GM23338 (cell line): ENCODE measurements around the gene PPP4R1. TPM values are rescaled to one million over a fixed set of nuclear protein-coding genes. Genes with fewer than 3 reads are reported as not detected.

Experiments used
- ATAC-seq: fragments of 200-7000 bp; cut with Tn5 transposase; 3 replicates; pipeline ENCODE4 v1.9.1; 2020
- DNase-seq: peaks from one replicate; pipeline ENCODE4 v3.0.0-alpha.2; 2015; ENCODE audit warnings: low spot score
- H2AFZ ChIP-seq: fragments of 200-600 bp; sonication (generic); 2 replicates; pipeline ENCODE4 v1.8.0; 2016; ENCODE audit warnings: antibody characterized with exemption, mild to moderate bottlenecking, moderate library complexity
- H3F3A ChIP-seq: fragments of 200-600 bp; sonication (generic); replicated peaks from 2 replicates; pipeline ENCODE4 v1.8.0; 2017; ENCODE audit warnings: antibody characterized with exemption, mixed run types, low read depth
- H3K27ac ChIP-seq: fragments of 200-600 bp; sonication (generic); 2 replicates; pipeline ENCODE4 v1.6.1; 2016; ENCODE audit warnings: low read depth
- H3K27me3 ChIP-seq: fragments of 200-600 bp; sonication (generic); 2 replicates; pipeline ENCODE4 v1.8.0; 2016; ENCODE audit warnings: mild to moderate bottlenecking, mixed run types, moderate library complexity; ENCODE audit not compliant: insufficient read depth
- H3K36me3 ChIP-seq: fragments of 200-600 bp; sonication (generic); 2 replicates; pipeline ENCODE4 v1.8.0; 2016; ENCODE audit warnings: mild to moderate bottlenecking; ENCODE audit not compliant: insufficient read depth
- H3K4me1 ChIP-seq: fragments of 200-600 bp; sonication (generic); 2 replicates; pipeline ENCODE4 v1.8.0; 2016; ENCODE audit warnings: mild to moderate bottlenecking, moderate library complexity; ENCODE audit not compliant: insufficient read depth
- H3K4me2 ChIP-seq: fragments of 200-600 bp; sonication (generic); 2 replicates; pipeline ENCODE4 v1.7.1; 2017; ENCODE audit warnings: mixed run types
- H3K4me3 ChIP-seq: fragments of 200-600 bp; sonication (generic); 2 replicates; pipeline ENCODE4 v1.6.1; 2016; ENCODE audit warnings: mixed run types
- H3K79me2 ChIP-seq: fragments of 200-600 bp; sonication (generic); replicated peaks from 2 replicates; pipeline ENCODE4 v1.8.0; 2017; ENCODE audit warnings: mild to moderate bottlenecking; ENCODE audit not compliant: insufficient read depth
- H3K9me2 ChIP-seq: fragments of 200-600 bp; sonication (generic); 2 replicates; pipeline ENCODE4 v1.8.0; 2017; ENCODE audit not compliant: insufficient read depth
- H4K20me1 ChIP-seq: fragments of 200-600 bp; sonication (generic); replicated peaks from 2 replicates; pipeline ENCODE4 v1.8.0; 2017; ENCODE audit warnings: mild to moderate bottlenecking; ENCODE audit not compliant: insufficient read depth
- H3K27ac Mint-ChIP-seq: 2 replicates; pipeline ENCODE4 v1.8.0; 2020; ENCODE audit warnings: inconsistent platforms, mild to moderate bottlenecking, moderate library complexity, mixed read lengths
- H3K27me3 Mint-ChIP-seq: 3 replicates; pipeline ENCODE4 v1.8.0; 2022; ENCODE audit warnings: low read depth, mild to moderate bottlenecking, moderate library complexity, mixed read lengths, inconsistent platforms; ENCODE audit not compliant: insufficient read depth, poor library complexity
- H3K36me3 Mint-ChIP-seq: 3 replicates; pipeline ENCODE4 v1.8.0; 2021; ENCODE audit warnings: low read depth, mild to moderate bottlenecking, inconsistent platforms, moderate library complexity, mixed read lengths
- H3K4me1 Mint-ChIP-seq: 3 replicates; pipeline ENCODE4 v1.8.0; 2020; ENCODE audit warnings: mild to moderate bottlenecking, inconsistent platforms, mixed read lengths
- H3K4me3 Mint-ChIP-seq: 3 replicates; pipeline ENCODE4 v1.8.0; 2021; ENCODE audit warnings: moderate library complexity, mild to moderate bottlenecking, inconsistent platforms, mixed read lengths
- H3K9me3 Mint-ChIP-seq: 3 replicates; pipeline ENCODE4 v1.8.0; 2020; ENCODE audit warnings: moderate library complexity, mild to moderate bottlenecking, inconsistent platforms, mixed read lengths
- CREB1 ChIP-seq: fragments of 250-450 bp; sonication (Bioruptor Pico); IDR thresholded peaks from 2 replicates; pipeline ENCODE4 v1.5.0; 2020; ENCODE audit warnings: low read depth, mild to moderate bottlenecking, moderate library complexity
- CTCF ChIP-seq, 2 experiments: fragments of 200-600 bp in 1 of 2; sonication (generic) in 1 of 2; conservative IDR thresholded peaks; 2 replicates each; pipeline versions ENCODE4 v1.5.1 to v1.6.1; 2016 to 2017; ENCODE audit warnings: antibody characterized with exemption in 2 of 2, low read depth in 2 of 2, mild to moderate bottlenecking in 2 of 2, moderate library complexity in 1 of 2
- ETS1 ChIP-seq: IDR thresholded peaks from 2 replicates; pipeline ENCODE4 v1.6.1; 2016; ENCODE audit warnings: antibody characterized with exemption
- EZH2 ChIP-seq: fragments of 200-600 bp; sonication (generic); IDR thresholded peaks from one replicate; pipeline ENCODE4 v1.8.0; 2017; ENCODE audit warnings: antibody characterized with exemption, mild to moderate bottlenecking, low read depth; ENCODE audit not compliant: unreplicated experiment
- EZH2phosphoT487 ChIP-seq: fragments of 200-600 bp; sonication (generic); IDR thresholded peaks from one replicate; pipeline ENCODE4 v1.8.1; 2018; ENCODE audit warnings: antibody characterized with exemption; ENCODE audit not compliant: unreplicated experiment
- JUNB ChIP-seq: IDR thresholded peaks from one replicate; pipeline ENCODE4 v1.6.1; 2016; ENCODE audit warnings: antibody characterized with exemption; ENCODE audit not compliant: unreplicated experiment
- NANOG ChIP-seq: IDR thresholded peaks from 2 replicates; pipeline ENCODE4 v1.6.1; 2016; ENCODE audit warnings: antibody characterized with exemption, borderline replicate concordance
- POLR2AphosphoS5 ChIP-seq: IDR thresholded peaks from 2 replicates; pipeline ENCODE4 v1.6.1; 2016; ENCODE audit warnings: antibody characterized with exemption, low read depth
- STAT1 ChIP-seq: IDR thresholded peaks from one replicate; pipeline ENCODE4 v1.6.1; 2016; ENCODE audit warnings: antibody characterized with exemption; ENCODE audit not compliant: unreplicated experiment
- ZNF114 ChIP-seq: fragments of 250-450 bp; sonication (Bioruptor Pico); IDR thresholded peaks from 2 replicates; pipeline ENCODE4 v1.5.0; 2020; ENCODE audit warnings: mild to moderate bottlenecking, moderate library complexity
- ZNF331 ChIP-seq: fragments of 250-450 bp; sonication (Bioruptor Pico); IDR thresholded peaks from 2 replicates; pipeline ENCODE4 v1.5.0; 2020; ENCODE audit warnings: low read depth, mild to moderate bottlenecking, moderate library complexity
- ZNF462 ChIP-seq: fragments of 250-450 bp; sonication (Bioruptor Pico); IDR thresholded peaks from 2 replicates; pipeline ENCODE4 v1.5.0; 2020; ENCODE audit warnings: mild to moderate bottlenecking, moderate library complexity
- long read RNA-seq: library from polyadenylated mRNA; unstranded; transcript quantifications from one replicate; pipeline ENCODE4 v2.0.0, GENCODE V29; 2020; ENCODE audit not compliant: unreplicated experiment
- polyA plus RNA-seq: library from polyadenylated mRNA; unstranded; fragments of >200 nt; fragmentation: Nextera tagmentation; extraction: Ambion mirVana; gene quantifications from 2 replicates; pipeline ENCODE4 v1.2.1, GENCODE V29; 2016
- total RNA-seq: library from RNA; depleted of rRNA; stranded (reverse); fragments of >200 nt; shearing (Covaris generic); gene quantifications from 2 replicates; pipeline ENCODE4 v1.2.3, GENCODE V29; 2014; rRNA removed

PPP4R1 gene
- 79.4 and 91.9 TPM in 2 replicates for total RNA-seq
- 18.1 and 18.7 TPM in 2 replicates for polyA plus RNA-seq
- long read RNA-seq, partial matches to known transcripts: 3 of 6 reads
- long read RNA-seq, other reads (novel, unspliced or antisense): 3 of 6 reads

GRCh38 chr18:9614401-9615279 is at the start of gene PPP4R1:
Gene PPP4R1 (minus strand): TSS chr18:9614559. CDS start chr18:9614484, 75 bp downstream.
- peaks cover 41% of the 10 kb centered on the region for H3K79me2 ChIP-seq
- H2AFZ ChIP-seq: 0 out of 2 replicates have a peak within 1 kb of the TSS, but pooled peaks have one; percentile 12
- peak within 1 kb of the TSS; percentile 96 for H3K27ac ChIP-seq
- H3K4me3 ChIP-seq: peak within 1 kb of the TSS; percentile 85
- no peaks in the 10 kb centered on the region for H3K27me3 ChIP-seq
- H3K4me1 ChIP-seq: peaks cover 20% of the 10 kb centered on the region
- H3K4me1 Mint-ChIP-seq: peaks cover 29% of the 10 kb centered on the region
- H3K9me2 ChIP-seq: no peaks in the 10 kb centered on the region
- no peaks in the 10 kb centered on the region; the same call in 2 of the 3 replicates for H3K9me3 Mint-ChIP-seq
- ATAC-seq (peak; percentile 83), DNase-seq (peak; percentile 89)
- H3K27me3 Mint-ChIP-seq: peaks cover 7% of the 10 kb centered on the region
- H3K4me3 Mint-ChIP-seq: peak within 1 kb of the TSS; percentile 93
- peaks cover 20% of the 10 kb centered on the region for H3K36me3 Mint-ChIP-seq
- peak within 1 kb of the TSS; percentile 84 for H3K4me2 ChIP-seq
- peaks cover 5% of the 10 kb centered on the region; the same call in 1 of the 2 replicates for H3F3A ChIP-seq
- peak within 1 kb of the TSS; percentile 90 for H3K27ac Mint-ChIP-seq
- H4K20me1 ChIP-seq: peaks cover 3% of the 10 kb centered on the region; the same call in 1 of the 2 replicates
- no peaks in the 10 kb centered on the region for H3K36me3 ChIP-seq
- peak; percentile 11; the same call in 1 of the 2 replicates for TF ChIP-seq CREB1 (CRISPR knock-in tag)
- TF ChIP-seq NANOG: no peak
- TF ChIP-seq STAT1: no peak
- TF ChIP-seq POLR2AphosphoS5: peak; percentile 56; the same call in 1 of the 2 replicates
- TF ChIP-seq ZNF331 (CRISPR knock-in tag): no peak
- TF ChIP-seq ZNF114 (CRISPR knock-in tag): no peak
- no peak for TF ChIP-seq EZH2
- no peak for TF ChIP-seq EZH2phosphoT487
- TF ChIP-seq ETS1: no peak
- no peak for TF ChIP-seq JUNB
- TF ChIP-seq CTCF (conservative IDR thresholded peaks at IDR 0.05; ENCODE audit: low read depth in 2 of 2): no peak
- TF ChIP-seq ZNF462 (CRISPR knock-in tag): no peak
